ENCODE data around the gene NOS1AP. TPM values are rescaled to one million over a fixed set of nuclear protein-coding genes. Genes with fewer than 3 reads are reported as not detected.
"Not testable (repeated sequence)": the region's sequence is repeated elsewhere in the genome, so short reads cannot be mapped to it uniquely, and the experiment has no call there.

The NOS1AP gene
- total RNA-seq, 2 experiments from 2014 or later = not detected

DNA sequence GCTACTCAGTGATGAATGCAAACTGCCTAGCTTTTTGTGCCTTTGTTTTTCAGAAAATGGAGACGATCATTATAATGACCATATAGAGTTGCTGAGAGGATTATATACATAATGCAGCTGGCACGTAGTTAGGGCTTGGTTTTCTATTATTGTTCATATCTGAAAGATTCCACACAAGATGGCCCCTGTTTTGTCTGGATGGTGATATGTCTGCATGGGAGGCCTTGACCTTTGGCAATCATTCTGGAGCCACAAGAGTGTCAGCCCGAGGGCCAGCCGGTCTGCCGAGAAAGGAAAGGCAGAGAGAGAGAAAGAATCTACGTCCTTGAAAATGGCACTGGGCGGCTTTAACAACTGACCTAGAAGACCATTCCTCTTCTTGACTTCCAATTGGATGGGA is 348.2 kb downstream of the NOS1AP start:
- no peak for DNase-seq (ENCODE audit: low spot score)
- no peaks in the 10 kb centered on the region for H3K79me2 ChIP-seq (ENCODE audit: insufficient read depth, low read depth, low read length)
- H3K36me3 ChIP-seq (ENCODE audit: insufficient read depth, low read length) = no peaks in the 10 kb centered on the region
- no TSS peak for BruUV-seq (replicated peaks)
- H3K9me3 ChIP-seq (ENCODE audit: low read length) = no peaks in the 10 kb centered on the region
- H3K4me2 ChIP-seq (ENCODE audit: low read length) = no peak overlapping the region
- no peak overlapping the region for H2AFZ ChIP-seq (ENCODE audit: low read length)
- H4K20me1 ChIP-seq (ENCODE audit: insufficient read depth, low read length) = no peaks in the 10 kb centered on the region
- intact Hi-C loops (cut with micrococcal nuclease; ENCODE audit: unreplicated experiment) = no loop called here
- TF ChIP-seq EZH2phosphoT487 (IDR thresholded peaks at IDR 0.05; ENCODE audit: borderline replicate concordance, low read depth, low read length) = no peak
- TF ChIP-seq, protein P1, sequence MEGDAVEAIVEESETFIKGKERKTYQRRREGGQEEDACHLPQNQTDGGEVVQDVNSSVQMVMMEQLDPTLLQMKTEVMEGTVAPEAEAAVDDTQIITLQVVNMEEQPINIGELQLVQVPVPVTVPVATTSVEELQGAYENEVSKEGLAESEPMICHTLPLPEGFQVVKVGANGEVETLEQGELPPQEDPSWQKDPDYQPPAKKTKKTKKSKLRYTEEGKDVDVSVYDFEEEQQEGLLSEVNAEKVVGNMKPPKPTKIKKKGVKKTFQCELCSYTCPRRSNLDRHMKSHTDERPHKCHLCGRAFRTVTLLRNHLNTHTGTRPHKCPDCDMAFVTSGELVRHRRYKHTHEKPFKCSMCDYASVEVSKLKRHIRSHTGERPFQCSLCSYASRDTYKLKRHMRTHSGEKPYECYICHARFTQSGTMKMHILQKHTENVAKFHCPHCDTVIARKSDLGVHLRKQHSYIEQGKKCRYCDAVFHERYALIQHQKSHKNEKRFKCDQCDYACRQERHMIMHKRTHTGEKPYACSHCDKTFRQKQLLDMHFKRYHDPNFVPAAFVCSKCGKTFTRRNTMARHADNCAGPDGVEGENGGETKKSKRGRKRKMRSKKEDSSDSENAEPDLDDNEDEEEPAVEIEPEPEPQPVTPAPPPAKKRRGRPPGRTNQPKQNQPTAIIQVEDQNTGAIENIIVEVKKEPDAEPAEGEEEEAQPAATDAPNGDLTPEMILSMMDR (conservative IDR thresholded peaks at IDR 0.05; ENCODE audit: low read length) = no peak
- no peaks in the 10 kb centered on the region for H3K4me1 ChIP-seq (ENCODE audit: insufficient read depth, low read length, poor library complexity, severe bottlenecking)
- H3K4me3 ChIP-seq (ENCODE audit: low read depth, low read length, poor library complexity, severe bottlenecking) = no peak overlapping the region
- POLR2A ChIA-PET = no interaction called here
- no peaks in the 10 kb centered on the region for H3K9me2 ChIP-seq (ENCODE audit: insufficient read depth, low read length)
- H3K27ac ChIP-seq (ENCODE audit: low read depth, low read length, poor library complexity, severe bottlenecking) = no peak overlapping the region
- CTCF ChIA-PET (ENCODE audit: unreplicated experiment) = no interaction called here

DNA sequence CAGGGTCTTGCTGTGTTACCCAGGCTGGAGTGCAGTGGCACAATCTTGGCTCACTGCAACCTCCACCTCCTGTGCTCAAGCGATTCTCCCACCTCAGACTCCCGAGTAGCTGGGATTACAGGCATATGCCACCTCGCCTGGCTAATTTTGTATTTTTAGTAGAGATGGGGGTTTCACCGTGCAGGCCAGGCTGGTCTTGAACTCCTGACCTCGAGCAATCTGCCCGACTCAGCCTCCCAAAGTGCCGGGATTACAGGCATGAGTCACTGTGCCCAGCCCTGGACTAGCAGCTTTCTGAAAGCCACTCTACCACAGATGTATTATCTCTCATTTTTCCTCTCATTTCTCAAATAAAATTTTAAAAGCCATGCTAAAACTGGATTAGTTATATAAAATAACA is 349.1 kb downstream of the NOS1AP start:
- H3K4me1 ChIP-seq (ENCODE audit: insufficient read depth, low read length, poor library complexity, severe bottlenecking); H3K27ac ChIP-seq (ENCODE audit: low read depth, low read length, poor library complexity, severe bottlenecking); DNase-seq (ENCODE audit: low spot score); H3K79me2 ChIP-seq (ENCODE audit: insufficient read depth, low read depth, low read length); BruUV-seq (replicated peaks); H3K4me2 ChIP-seq (ENCODE audit: low read length); H3K4me3 ChIP-seq (ENCODE audit: low read depth, low read length, poor library complexity, severe bottlenecking); H3K36me3 ChIP-seq (ENCODE audit: insufficient read depth, low read length); H2AFZ ChIP-seq (ENCODE audit: low read length); H3K9me3 ChIP-seq (ENCODE audit: low read length); CTCF ChIA-PET (ENCODE audit: unreplicated experiment); intact Hi-C loops (cut with micrococcal nuclease; ENCODE audit: unreplicated experiment); H4K20me1 ChIP-seq (ENCODE audit: insufficient read depth, low read length); H3K9me2 ChIP-seq (ENCODE audit: insufficient read depth, low read length): not testable (repeated sequence)
- POLR2A ChIA-PET = interaction anchor here (0.5 to 0.6 kb wide), 2 partner anchors 54 to 122 kb away, joined by 3 to 7 read pairs; no protein-coding TSS in a partner anchor

DNA sequence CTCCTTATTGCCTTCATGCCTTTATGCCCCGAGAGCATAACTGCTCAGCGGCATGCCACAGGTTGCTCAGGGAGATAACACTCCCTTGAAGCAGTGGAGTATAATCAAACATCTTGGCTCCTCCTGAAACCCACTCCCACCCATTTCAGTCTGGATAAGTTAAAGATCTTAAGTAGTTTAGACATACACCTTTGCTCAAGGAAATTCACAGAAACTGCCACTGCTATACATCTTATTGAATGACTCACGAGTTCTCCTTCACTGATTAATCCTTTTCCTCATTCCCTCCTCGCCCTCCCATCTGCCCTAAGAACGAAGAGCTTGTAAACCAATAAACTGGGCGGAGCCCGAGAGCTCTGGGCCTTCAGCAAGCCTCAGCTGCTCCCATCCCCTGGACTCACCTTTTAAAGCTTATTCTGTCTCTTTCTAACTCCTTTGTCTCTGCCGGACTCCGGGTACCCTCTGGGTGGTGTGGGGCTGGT is 350.0 kb downstream of the NOS1AP start:
- DNase-seq (ENCODE audit: low spot score); H3K9me3 ChIP-seq (ENCODE audit: low read length); H3K79me2 ChIP-seq (ENCODE audit: insufficient read depth, low read depth, low read length); intact Hi-C loops (cut with micrococcal nuclease; ENCODE audit: unreplicated experiment); H2AFZ ChIP-seq (ENCODE audit: low read length); CTCF ChIA-PET (ENCODE audit: unreplicated experiment); H3K9me2 ChIP-seq (ENCODE audit: insufficient read depth, low read length); H3K27ac ChIP-seq (ENCODE audit: low read depth, low read length, poor library complexity, severe bottlenecking); H3K36me3 ChIP-seq (ENCODE audit: insufficient read depth, low read length); H3K4me1 ChIP-seq (ENCODE audit: insufficient read depth, low read length, poor library complexity, severe bottlenecking); H4K20me1 ChIP-seq (ENCODE audit: insufficient read depth, low read length); H3K4me3 ChIP-seq (ENCODE audit: low read depth, low read length, poor library complexity, severe bottlenecking); H3K4me2 ChIP-seq (ENCODE audit: low read length); BruUV-seq (replicated peaks): not testable (repeated sequence)
- POLR2A ChIA-PET = interaction anchor here (0.6 kb wide), 1 partner anchor 55 kb away, joined by 3 read pairs; no protein-coding TSS in a partner anchor

Small RNA genes within 50 kb of the gene (microRNA-seq; reads per million reads assigned to microRNA genes)
- gene MIR4654 (ENCODE audit: borderline replicate concordance) = not detected
- gene MIR556 (ENCODE audit: borderline replicate concordance) = not detected

Small RNA genes within 50 kb of the gene (small RNA-seq; reads per million reads assigned to genes)
- gene MIR4654 = not detected
- not detected for gene MIR556
- not detected for gene RNA5SP61

Other genes with a start within 250 kb of the NOS1AP start
- not detected in 2 replicates for gene OLFML2B, start 45.8 kb upstream of the NOS1AP start, total RNA-seq (2014; rRNA removed; shearing (Covaris generic))
- gene OLFML2B, start 45.8 kb upstream of the NOS1AP start, total RNA-seq (2022) = not detected in 2 replicates

Data from OCI-LY7 (cell line).